Epidermal melanocyte (primary cell): ENCODE data around the gene DUOX1.

ENCODE experiments used
- DNase-seq: peaks from one replicate; pipeline ENCODE4 v3.0.0; 2011; ENCODE audit warnings: low spot score; ENCODE audit not compliant: insufficient read length

The DUOX1 gene

GRCh38 chr15:45140557-45141250 is 10.9 kb downstream of the DUOX1 start:
- DNase-seq: no peak

GRCh38 chr15:45141386-45141785 is 11.6 kb downstream of the DUOX1 start:
- no peak for DNase-seq

GRCh38 chr15:45143056-45143455 is 13.3 kb downstream of the DUOX1 start:
- DNase-seq: no peak

- DNase-seq: no peak
Measured at GRCh38 chr15:45143946-45144345, 14.2 kb downstream of the DUOX1 start.

- DNase-seq: no peak
Measured at GRCh38 chr15:45144775-45145174, 15.0 kb downstream of the DUOX1 start.

GRCh38 chr15:45146405-45146804 is 16.6 kb downstream of the DUOX1 start:
- DNase-seq: no peak

- DNase-seq: no peak
Measured at GRCh38 chr15:45147606-45148005, 17.8 kb downstream of the DUOX1 start.

- DNase-seq: no peak
Measured at GRCh38 chr15:45148076-45149059, 18.6 kb downstream of the DUOX1 start.

- no peak for DNase-seq
Measured at GRCh38 chr15:45149060-45149459, 19.3 kb downstream of the DUOX1 start.

GRCh38 chr15:45150481-45150880 is 20.7 kb downstream of the DUOX1 start:
- no peak for DNase-seq

GRCh38 chr15:45150997-45151396 is 21.2 kb downstream of the DUOX1 start:
- no peak for DNase-seq

- no peak for DNase-seq
Measured at GRCh38 chr15:45151998-45152828, 22.4 kb downstream of the DUOX1 start.

GRCh38 chr15:45155739-45156138 is 25.9 kb downstream of the DUOX1 start:
- no peak for DNase-seq

- DNase-seq: no peak
Measured at GRCh38 chr15:45156744-45157455, 27.1 kb downstream of the DUOX1 start.

- DNase-seq: no peak
Measured at GRCh38 chr15:45157974-45158373, 28.2 kb downstream of the DUOX1 start.

GRCh38 chr15:45161666-45162065 is 31.9 kb downstream of the DUOX1 start:
- no peak for DNase-seq

GRCh38 chr15:45162771-45163507 is 33.1 kb downstream of the DUOX1 start:
- DNase-seq: peak; percentile 98

- DNase-seq: no peak
Measured at GRCh38 chr15:45163508-45163856, 33.7 kb downstream of the DUOX1 start.

GRCh38 chr15:45164914-45165313 is 35.1 kb downstream of the DUOX1 start:
- DNase-seq: no peak

GRCh38 chr15:45165536-45165935 is 35.7 kb downstream of the DUOX1 start:
- DNase-seq: no peak
